ENCODE results near the gene STXBP6.

The STXBP6 gene

GRCh38 chr14:24818058-24818822 is 231.7 kb downstream of the STXBP6 start:
- no peak for FAIRE-seq
- no peak for TF ChIP-seq CTCF (IDR thresholded peaks at IDR 0.05; ENCODE audit: insufficient read depth, missing control alignments)

DNA sequence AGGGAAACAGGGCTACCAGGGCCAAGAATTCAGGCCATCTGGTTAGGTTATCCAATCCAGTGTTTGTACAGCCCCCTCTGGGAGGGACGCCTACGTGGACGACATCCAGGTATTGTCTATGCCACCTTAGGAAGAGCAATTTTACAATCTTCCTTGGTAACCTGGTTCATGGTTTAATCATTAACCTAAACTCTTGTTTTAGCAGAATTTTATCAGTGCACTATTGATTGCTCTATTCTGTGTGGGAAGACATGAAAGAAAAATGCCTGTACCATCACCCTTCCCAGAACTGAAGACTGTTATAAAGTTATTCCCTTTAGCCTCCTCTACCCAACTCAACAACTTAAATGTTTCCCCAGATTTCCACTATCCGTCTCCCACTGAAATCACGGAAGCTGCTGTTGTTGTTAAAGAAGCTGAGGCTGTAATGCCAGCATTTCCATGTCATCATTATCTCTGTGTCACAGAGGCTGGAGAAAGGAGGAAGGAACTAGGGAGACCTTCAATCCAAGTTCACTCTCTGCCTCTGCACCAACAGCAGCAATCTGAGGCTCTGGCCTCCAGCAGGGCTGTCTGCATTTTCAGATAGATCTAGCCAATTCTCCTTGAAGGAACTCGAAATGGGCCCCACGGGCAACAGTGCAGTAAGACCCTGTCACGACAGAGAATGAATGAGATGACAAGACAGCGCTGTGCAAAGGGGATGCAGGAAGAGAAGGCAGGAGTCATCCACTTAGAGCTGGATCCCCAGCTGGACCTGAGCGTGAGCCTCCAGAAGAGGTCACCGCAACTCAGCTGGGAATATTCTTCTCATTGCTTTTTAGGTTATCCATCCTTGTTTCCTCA is 232.5 kb downstream of the STXBP6 start:
- TF ChIP-seq CTCF (IDR thresholded peaks at IDR 0.05; ENCODE audit: insufficient read depth, missing control alignments) = no peak
- no peak for DNase-seq (ENCODE audit: insufficient read length, low spot score)
- FAIRE-seq = no peak

More at GRCh38 chr14:24818058-24818822, 231.7 kb downstream of the STXBP6 start:
- DNase-seq (ENCODE audit: insufficient read length, low spot score) = no peak

DNA sequence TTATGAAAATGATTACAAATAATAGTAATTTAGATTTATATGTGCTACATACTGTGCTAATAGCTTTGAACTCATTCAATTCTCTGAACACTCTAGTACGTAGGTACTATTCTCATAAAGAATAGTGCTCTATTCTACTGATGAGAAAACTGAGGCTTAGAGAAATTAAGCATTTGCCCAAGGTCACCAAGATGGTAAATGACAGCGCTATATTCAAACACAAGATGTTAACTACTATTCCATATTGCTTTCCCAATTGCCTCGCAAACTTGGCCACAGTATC is 233.1 kb downstream of the STXBP6 start:
- TF ChIP-seq CTCF (IDR thresholded peaks at IDR 0.05; ENCODE audit: insufficient read depth, missing control alignments) = no peak
- FAIRE-seq (no peak), DNase-seq (ENCODE audit: insufficient read length, low spot score) (no peak)

GRCh38 chr14:24816011-24816928 is 233.7 kb downstream of the STXBP6 start:
- no peak for TF ChIP-seq CTCF (IDR thresholded peaks at IDR 0.05; ENCODE audit: insufficient read depth, missing control alignments)
- FAIRE-seq (no peak), DNase-seq (ENCODE audit: insufficient read length, low spot score) (no peak)

DNA sequence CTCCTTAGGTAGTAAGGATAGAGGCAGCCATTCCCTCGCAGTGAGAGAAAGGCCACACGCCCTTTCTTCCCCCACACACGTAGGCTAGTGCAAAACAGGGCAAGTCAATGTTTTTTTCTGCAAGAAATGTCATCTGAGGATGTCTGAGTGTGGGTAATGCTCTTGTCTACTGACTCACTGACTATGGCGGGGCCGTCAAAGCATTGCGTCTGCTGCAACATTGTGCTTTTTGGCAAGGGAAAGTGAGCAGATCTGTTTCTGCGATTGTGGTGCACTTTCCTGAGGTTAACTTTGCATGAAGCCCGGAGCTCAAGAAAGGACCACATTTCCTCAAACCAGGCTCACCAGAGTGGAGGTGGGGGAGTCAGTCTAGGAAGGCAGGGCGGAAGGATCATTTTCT is 234.4 kb downstream of the STXBP6 start:
- no peak for TF ChIP-seq CTCF (IDR thresholded peaks at IDR 0.05; ENCODE audit: insufficient read depth, missing control alignments)
- FAIRE-seq (no peak), DNase-seq (ENCODE audit: insufficient read length, low spot score) (no peak)

- DNase-seq (ENCODE audit: insufficient read length, low spot score) (no peak), FAIRE-seq (no peak)
- TF ChIP-seq CTCF (IDR thresholded peaks at IDR 0.05; ENCODE audit: insufficient read depth, missing control alignments) = no peak
Measured at GRCh38 chr14:24814944-24815343, 235.0 kb downstream of the STXBP6 start.

Data from D721Med (cell line).